CD4-positive, alpha-beta T cell (primary cell): ENCODE data around the gene TTC39B. TPM values are rescaled to one million over a fixed set of nuclear protein-coding genes. Genes with fewer than 3 reads are reported as not detected.
A peak's percentile ranks its signal among the peaks of the same experiment; 100 is the strongest.

Source experiments
- ATAC-seq: fragments of 200-7000 bp; cut with Tn5 transposase; one replicate; pipeline ENCODE4 v1.10.0; 2022; ENCODE audit warnings: mild to moderate bottlenecking; ENCODE audit not compliant: poor library complexity
- CTCF ChIA-PET: fragments of 350-600 bp; sonication (Branson Sonifier 250); formaldehyde crosslinking; loops from one replicate; lab custom pipeline; 2021; ENCODE audit warnings: antibody characterized with exemption, inconsistent platforms; lab: Charles Lee
- POLR2A ChIA-PET: fragments of 350-600 bp; sonication (Branson Sonifier 250); formaldehyde crosslinking; loops from one replicate; lab custom pipeline; 2021; ENCODE audit warnings: antibody characterized with exemption, inconsistent platforms; lab: Charles Lee
- DNase-seq, 14 experiments: peaks; one replicate each; pipeline ENCODE4 v3.0.0-alpha.2; 2013 to 2020; ENCODE audit warnings: mixed read lengths in 2 of 14
- H3K27ac ChIP-seq, 2 donors: one replicate each; pipeline versions ENCODE4 v1.5.1 to v1.7.0; 2013; ENCODE audit warnings: low read length in 2 of 2, low read depth in 1 of 2, mild to moderate bottlenecking in 1 of 2
- H3K27me3 ChIP-seq, 2 experiments: 1 replicate in 1 of 2; 2 replicates in 1 of 2; pipeline versions ENCODE4 v1.6.1 to v1.7.0; 2013; ENCODE audit warnings: low read length in 2 of 2, control low read depth in 1 of 2, mild to moderate bottlenecking in 1 of 2, moderate library complexity in 1 of 2; ENCODE audit not compliant: insufficient read depth in 2 of 2, control insufficient read depth in 1 of 2
- H3K36me3 ChIP-seq: one replicate; pipeline ENCODE4 v1.6.1; 2013; ENCODE audit warnings: low read length, control low read depth; ENCODE audit not compliant: insufficient read depth
- H3K4me1 ChIP-seq: one replicate; pipeline ENCODE4 v1.6.1; 2013; ENCODE audit warnings: low read length, control low read depth; ENCODE audit not compliant: insufficient read depth
- H3K4me3 ChIP-seq: one replicate; pipeline ENCODE4 v1.5.1; 2013; ENCODE audit warnings: mild to moderate bottlenecking, low read length, moderate library complexity
- H3K9me3 ChIP-seq, 2 experiments: 1 replicate in 1 of 2; 2 replicates in 1 of 2; pipeline versions ENCODE4 v1.6.1 to v1.7.0; 2013; ENCODE audit warnings: low read length in 2 of 2, mild to moderate bottlenecking in 2 of 2, control low read depth in 1 of 2, moderate library complexity in 1 of 2; ENCODE audit not compliant: control insufficient read depth in 1 of 2, insufficient read depth in 1 of 2
- H3K27ac Mint-ChIP-seq: one replicate; pipeline ENCODE4 v1.8.0; 2020; ENCODE audit warnings: mixed read lengths
- H3K27me3 Mint-ChIP-seq: one replicate; pipeline ENCODE4 v1.8.0; 2021; ENCODE audit warnings: mixed read lengths
- H3K36me3 Mint-ChIP-seq: one replicate; pipeline ENCODE4 v1.8.0; 2021; ENCODE audit warnings: low read depth, mixed read lengths
- H3K4me1 Mint-ChIP-seq: one replicate; pipeline ENCODE4 v1.8.0; 2021; ENCODE audit warnings: low read depth, mixed read lengths
- H3K4me3 Mint-ChIP-seq: one replicate; pipeline ENCODE4 v1.8.0; 2020; ENCODE audit warnings: mild to moderate bottlenecking, mixed read lengths
- H3K9me3 Mint-ChIP-seq: one replicate; pipeline ENCODE4 v1.8.0; 2020; ENCODE audit warnings: mixed read lengths
- CTCF ChIP-seq: fragments of 200-600 bp; IDR thresholded peaks from one replicate; pipeline ENCODE4 v1.8.0; 2022; ENCODE audit warnings: antibody characterized with exemption, mild to moderate bottlenecking
- intact Hi-C, 2 experiments: fragments of 100-400 bp; cut with DNase I in 1 of 2; cut with micrococcal nuclease in 1 of 2; formaldehyde crosslinking; loops; one replicate each; pipeline versions ENCODE4 v1.15.1 to v1.9.0; 2023 to 2025; cut with DNase I, micrococcal nuclease
- total RNA-seq, 174 experiments: library from RNA in 2 of 174; stranded (reverse) in 2 of 174; gene quantifications; one replicate each; pipeline ENCODE4 v1.2.3 and lab custom pipeline; 2021 to 2026

Gene TTC39B
- total RNA-seq, 2 experiments from 2014 or later, result 37.6 to 43.6 TPM

- H3K4me3 Mint-ChIP-seq, result no peak overlapping the region
- H3K36me3 Mint-ChIP-seq, result peaks cover 27% of the 10 kb centered on the region
- Histone ChIP-seq H3K4me1 (peaks cover 23% of the 10 kb centered on the region), H3K4me3 (no peak overlapping the region), H3K9me3 (no peaks in the 10 kb centered on the region), H3K36me3 (no peaks in the 10 kb centered on the region), H3K27me3 (no peaks in the 10 kb centered on the region), H3K27ac (no peak overlapping the region)
- no peaks in the 10 kb centered on the region for H3K27me3 Mint-ChIP-seq
- ChIA-PET CTCF (no interaction called here), POLR2A (no interaction called here)
- no peaks in the 10 kb centered on the region for H3K9me3 Mint-ChIP-seq
- intact Hi-C loops, result no loop called here
- peak overlapping the region; percentile 97 for H3K27ac Mint-ChIP-seq
- DNase-seq (no peak), ATAC-seq (no peak)
- H3K4me1 Mint-ChIP-seq, result peaks cover 75% of the 10 kb centered on the region
- no peak for TF ChIP-seq CTCF
Measured at GRCh38 chr9:15289603-15290002, 17.4 kb downstream of the TTC39B start.

GRCh38 chr9:15287309-15287708 is 19.7 kb downstream of the TTC39B start:
- peak overlapping the region; percentile 43 for H3K27ac Mint-ChIP-seq
- CTCF ChIA-PET, result interaction anchor here (0.9 kb wide), 1 partner anchor 9 kb away, joined by 3 read pairs; no protein-coding TSS in a partner anchor
- no peak for TF ChIP-seq CTCF
- Histone ChIP-seq H3K36me3 (no peaks in the 10 kb centered on the region), H3K9me3 (no peaks in the 10 kb centered on the region), H3K27ac (no peak overlapping the region), H3K4me1 (peaks cover 5% of the 10 kb centered on the region), H3K4me3 (no peak overlapping the region), H3K27me3 (no peaks in the 10 kb centered on the region)
- H3K4me3 Mint-ChIP-seq, result no peak overlapping the region
- H3K9me3 Mint-ChIP-seq, result no peaks in the 10 kb centered on the region
- no peaks in the 10 kb centered on the region for H3K27me3 Mint-ChIP-seq
- no peak for DNase-seq
- H3K36me3 Mint-ChIP-seq, result peaks cover 22% of the 10 kb centered on the region
- H3K4me1 Mint-ChIP-seq, result peaks cover 70% of the 10 kb centered on the region
- no peak for ATAC-seq
- POLR2A ChIA-PET, result interaction anchor here (0.8 to 1.8 kb wide), 2 partner anchors 12 to 24 kb away, joined by 3 to 13 read pairs; no protein-coding TSS in a partner anchor
- intact Hi-C loops, result no loop called here

GRCh38 chr9:15286161-15286821 is 20.7 kb downstream of the TTC39B start:
- Histone ChIP-seq H3K27ac (no peak overlapping the region), H3K4me3 (no peak overlapping the region), H3K9me3 (no peaks in the 10 kb centered on the region), H3K4me1 (peaks cover 5% of the 10 kb centered on the region), H3K27me3 (no peaks in the 10 kb centered on the region), H3K36me3 (no peaks in the 10 kb centered on the region)
- Mint-ChIP-seq H3K4me3 (no peak overlapping the region), H3K4me1 (peaks cover 72% of the 10 kb centered on the region), H3K36me3 (peaks cover 21% of the 10 kb centered on the region), H3K9me3 (no peaks in the 10 kb centered on the region), H3K27me3 (no peaks in the 10 kb centered on the region), H3K27ac (peak overlapping the region; percentile 4)
- no peak for TF ChIP-seq CTCF
- POLR2A ChIA-PET, result interaction anchor here (1.8 kb wide), 1 partner anchor 13 kb away, joined by 13 read pairs; no protein-coding TSS in a partner anchor
- intact Hi-C loops, result no loop called here
- DNase-seq, result no peak
- ATAC-seq, result no peak
- CTCF ChIA-PET, result no interaction called here
